Activated B cell treated with CpG ODN at 0.5 μM for 24 hours (primary cell): ENCODE measurements around the gene C16orf74. TPM values are rescaled to one million over a fixed set of nuclear protein-coding genes. Genes with fewer than 3 reads are reported as not detected.

Source experiments
- ATAC-seq: fragments of 200-7000 bp; cut with Tn5 transposase; one replicate; pipeline ENCODE4 v1.10.0; 2021; ENCODE audit warnings: low read depth, mild to moderate bottlenecking, moderate library complexity
- CTCF ChIA-PET: fragments of 350-600 bp; sonication (Branson Sonifier 250); formaldehyde crosslinking; loops from one replicate; lab custom pipeline; 2021; ENCODE audit warnings: antibody characterized with exemption; lab: Charles Lee
- POLR2A ChIA-PET: fragments of 350-600 bp; sonication (Branson Sonifier 250); formaldehyde crosslinking; loops from one replicate; lab custom pipeline; 2021; ENCODE audit warnings: antibody characterized with exemption; lab: Charles Lee
- DNase-seq: peaks from one replicate; pipeline ENCODE4 v3.0.0; 2022
- H3K27ac Mint-ChIP-seq: one replicate; pipeline ENCODE4 v1.8.0; 2020; ENCODE audit warnings: mixed read lengths
- H3K27me3 Mint-ChIP-seq: one replicate; pipeline ENCODE4 v1.8.0; 2021; ENCODE audit warnings: mixed read lengths
- H3K36me3 Mint-ChIP-seq: one replicate; pipeline ENCODE4 v1.8.0; 2021; ENCODE audit warnings: low read depth, mixed read lengths
- H3K4me1 Mint-ChIP-seq: one replicate; pipeline ENCODE4 v1.8.0; 2021; ENCODE audit warnings: mixed read lengths
- H3K4me3 Mint-ChIP-seq: one replicate; pipeline ENCODE4 v1.8.0; 2020; ENCODE audit warnings: mild to moderate bottlenecking, mixed read lengths
- H3K9me3 Mint-ChIP-seq: one replicate; pipeline ENCODE4 v1.8.0; 2020; ENCODE audit warnings: mixed read lengths
- intact Hi-C: fragments of 100-400 bp; cut with micrococcal nuclease; formaldehyde crosslinking; loops from one replicate; pipeline ENCODE4 v1.15.1; 2024
- total RNA-seq: library from RNA; stranded (reverse); gene quantifications from 2 replicates; pipeline ENCODE4 v1.2.3, GENCODE V29; 2022
- TF ChIP-seq, protein P1 (sequence below): fragments of 200-600 bp; IDR thresholded peaks from one replicate; pipeline ENCODE4 v1.8.0; 2022; ENCODE audit warnings: antibody characterized with exemption, mild to moderate bottlenecking

Gene C16orf74
- total RNA-seq, 1 donor from 2014 or later: 18.3 TPM

DNA sequence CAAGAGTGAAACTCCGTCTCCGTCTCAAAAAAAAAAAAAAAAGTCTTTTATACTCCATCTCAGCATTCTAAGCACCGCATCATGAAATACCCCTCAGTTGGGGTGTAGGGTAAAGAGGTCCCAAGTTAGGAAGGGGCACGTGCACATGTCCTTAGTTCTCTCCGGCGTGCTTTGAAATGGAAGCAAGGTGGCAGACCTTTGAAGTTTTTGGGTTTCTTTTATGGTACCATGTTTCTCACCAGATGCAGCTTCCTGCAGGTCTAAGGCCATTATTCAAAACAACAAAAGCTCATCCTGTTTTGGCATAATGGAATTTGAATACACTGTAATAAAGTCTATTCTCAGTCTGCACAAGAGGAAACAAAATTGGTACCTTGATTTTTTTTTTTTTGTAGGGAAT lies 38.9 kb upstream of the C16orf74 start:
- peaks cover 77% of the 10 kb centered on the region for H3K36me3 Mint-ChIP-seq
- DNase-seq: no peak
- ATAC-seq: no peak

DNA sequence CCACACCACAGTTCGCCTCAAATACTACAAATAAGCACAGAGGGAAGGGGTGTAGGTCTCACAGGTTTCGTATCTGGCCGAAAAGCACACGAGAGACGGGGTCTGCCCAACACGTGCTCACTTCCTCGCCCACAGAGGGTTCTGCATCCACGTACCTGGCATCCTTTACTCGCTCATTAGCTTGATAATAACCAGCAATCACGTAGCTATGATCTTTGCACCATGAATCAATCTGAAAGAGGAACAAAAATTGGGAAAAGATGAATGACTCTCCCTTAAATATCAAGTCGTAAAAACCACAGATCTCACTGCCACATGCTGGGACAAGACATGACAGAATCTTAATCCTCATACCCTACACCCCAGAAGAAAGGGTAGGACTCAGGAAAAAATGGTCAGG lies 37.9 kb upstream of the C16orf74 start:
- no peak for ATAC-seq
- TF ChIP-seq, protein P1, sequence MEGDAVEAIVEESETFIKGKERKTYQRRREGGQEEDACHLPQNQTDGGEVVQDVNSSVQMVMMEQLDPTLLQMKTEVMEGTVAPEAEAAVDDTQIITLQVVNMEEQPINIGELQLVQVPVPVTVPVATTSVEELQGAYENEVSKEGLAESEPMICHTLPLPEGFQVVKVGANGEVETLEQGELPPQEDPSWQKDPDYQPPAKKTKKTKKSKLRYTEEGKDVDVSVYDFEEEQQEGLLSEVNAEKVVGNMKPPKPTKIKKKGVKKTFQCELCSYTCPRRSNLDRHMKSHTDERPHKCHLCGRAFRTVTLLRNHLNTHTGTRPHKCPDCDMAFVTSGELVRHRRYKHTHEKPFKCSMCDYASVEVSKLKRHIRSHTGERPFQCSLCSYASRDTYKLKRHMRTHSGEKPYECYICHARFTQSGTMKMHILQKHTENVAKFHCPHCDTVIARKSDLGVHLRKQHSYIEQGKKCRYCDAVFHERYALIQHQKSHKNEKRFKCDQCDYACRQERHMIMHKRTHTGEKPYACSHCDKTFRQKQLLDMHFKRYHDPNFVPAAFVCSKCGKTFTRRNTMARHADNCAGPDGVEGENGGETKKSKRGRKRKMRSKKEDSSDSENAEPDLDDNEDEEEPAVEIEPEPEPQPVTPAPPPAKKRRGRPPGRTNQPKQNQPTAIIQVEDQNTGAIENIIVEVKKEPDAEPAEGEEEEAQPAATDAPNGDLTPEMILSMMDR: no peak
- ChIA-PET POLR2A (no interaction called here), CTCF (no interaction called here)
- no peak for DNase-seq
- intact Hi-C loops: no loop called here
- no peak overlapping the region for H3K27ac Mint-ChIP-seq
- no peak overlapping the region for H3K4me3 Mint-ChIP-seq
- H3K4me1 Mint-ChIP-seq: peaks cover 15% of the 10 kb centered on the region
- no peaks in the 10 kb centered on the region for H3K9me3 Mint-ChIP-seq
- H3K27me3 Mint-ChIP-seq: no peaks in the 10 kb centered on the region
- H3K36me3 Mint-ChIP-seq: peaks cover 69% of the 10 kb centered on the region

More for the DNA sequence above, 38.9 kb upstream of the C16orf74 start:
- H3K9me3 Mint-ChIP-seq: no peaks in the 10 kb centered on the region
- H3K27me3 Mint-ChIP-seq: no peaks in the 10 kb centered on the region
- no peak overlapping the region for H3K4me3 Mint-ChIP-seq
- intact Hi-C loops: no loop called here
- CTCF ChIA-PET: interaction anchor here (0.6 kb wide), 2 partner anchors 440 to 732 kb away, joined by 3 to 5 read pairs; no protein-coding TSS in a partner anchor
- TF ChIP-seq, protein P1: no peak
- POLR2A ChIA-PET: no interaction called here
- peaks cover 15% of the 10 kb centered on the region for H3K4me1 Mint-ChIP-seq
- H3K27ac Mint-ChIP-seq: no peak overlapping the region

DNA sequence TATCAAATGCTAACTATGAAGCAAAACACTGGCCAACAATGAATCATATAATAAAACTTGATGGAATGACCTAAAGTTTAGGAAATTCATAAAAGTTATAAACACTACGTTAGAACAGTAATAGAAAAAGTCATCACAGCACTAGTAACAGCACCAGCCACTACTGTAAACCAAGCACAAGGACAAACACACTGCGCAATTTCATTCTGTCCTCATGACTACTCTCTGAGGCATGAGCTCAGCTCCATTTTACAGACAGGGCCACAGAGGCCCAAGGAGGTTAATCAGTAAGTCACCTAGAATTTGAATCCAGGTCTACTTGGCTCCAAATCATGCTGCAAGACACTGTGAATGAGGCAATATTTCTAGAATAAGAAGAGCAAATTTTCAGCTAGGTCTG lies 35.0 kb upstream of the C16orf74 start:
- intact Hi-C loops: no loop called here
- DNase-seq: no peak
- CTCF ChIA-PET: no interaction called here

DNA sequence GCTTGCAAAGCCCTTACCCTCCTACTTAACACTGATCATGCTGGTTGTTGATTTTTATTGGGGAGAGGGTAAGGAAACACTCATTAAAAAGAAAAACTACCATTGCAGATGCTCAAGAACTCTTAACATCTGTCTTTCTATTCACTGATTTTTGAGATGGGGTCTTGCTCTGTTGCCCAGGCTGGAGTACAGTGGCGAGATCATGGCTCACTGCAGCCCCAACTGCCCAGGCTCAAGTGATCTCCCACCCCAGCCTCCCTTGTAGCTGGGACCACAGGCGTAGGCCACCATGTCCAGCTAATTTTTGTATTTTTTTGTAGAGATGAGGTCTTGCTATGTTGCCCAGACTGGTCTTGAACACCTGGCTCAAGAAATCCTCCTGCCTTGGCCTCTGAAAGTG lies 33.9 kb upstream of the C16orf74 start:
- CTCF ChIA-PET: no interaction called here
- TF ChIP-seq, protein P1: no peak
- POLR2A ChIA-PET: interaction anchor here (0.6 kb wide), 1 partner anchor 108 kb away, joined by 3 read pairs; no protein-coding TSS in a partner anchor
- intact Hi-C loops: no loop called here
- Mint-ChIP-seq H3K27me3 (no peaks in the 10 kb centered on the region), H3K9me3 (no peaks in the 10 kb centered on the region), H3K27ac (no peak overlapping the region), H3K4me1 (peaks cover 14% of the 10 kb centered on the region), H3K4me3 (no peak overlapping the region), H3K36me3 (peaks cover 71% of the 10 kb centered on the region)
- ATAC-seq (no peak), DNase-seq (no peak)

More for the DNA sequence above, 35.0 kb upstream of the C16orf74 start:
- no peak for ATAC-seq
- Mint-ChIP-seq H3K4me3 (no peak overlapping the region), H3K4me1 (peaks cover 16% of the 10 kb centered on the region), H3K36me3 (peaks cover 66% of the 10 kb centered on the region), H3K9me3 (no peaks in the 10 kb centered on the region), H3K27ac (no peak overlapping the region), H3K27me3 (no peaks in the 10 kb centered on the region)
- TF ChIP-seq, protein P1: no peak
- POLR2A ChIA-PET: no interaction called here

DNA sequence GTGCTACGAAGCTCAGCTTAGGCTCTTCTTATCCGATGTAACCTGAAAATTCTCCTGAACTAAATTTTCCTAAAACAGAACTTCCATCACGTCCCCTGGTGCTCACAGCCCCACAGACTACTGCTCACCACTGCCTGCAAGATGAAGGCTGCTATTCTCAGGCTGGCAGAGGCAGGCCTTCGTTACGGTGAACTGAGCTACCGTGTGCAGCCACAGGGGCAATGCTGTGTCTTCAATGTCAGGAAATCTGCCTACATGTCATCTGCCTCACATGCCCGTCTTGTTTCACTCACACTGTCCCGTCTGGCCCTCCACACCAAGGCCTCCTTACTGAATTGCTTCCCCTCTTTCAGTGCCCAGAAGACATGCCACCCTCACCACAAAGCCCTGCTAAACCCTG lies 32.5 kb upstream of the C16orf74 start:
- ChIA-PET POLR2A (no interaction called here), CTCF (no interaction called here)
- H3K4me1 Mint-ChIP-seq: peaks cover 5% of the 10 kb centered on the region
- intact Hi-C loops: no loop called here
- ATAC-seq (no peak), DNase-seq (no peak)
- no peak overlapping the region for H3K4me3 Mint-ChIP-seq
- no peaks in the 10 kb centered on the region for H3K27me3 Mint-ChIP-seq
- no peaks in the 10 kb centered on the region for H3K9me3 Mint-ChIP-seq
- peaks cover 75% of the 10 kb centered on the region for H3K36me3 Mint-ChIP-seq
- no peak overlapping the region for H3K27ac Mint-ChIP-seq
- TF ChIP-seq, protein P1: no peak
